HFFc6 (cell line): Measurements from ENCODE around the gene FBL. TPM values are rescaled to one million over a fixed set of nuclear protein-coding genes. Genes with fewer than 3 reads are reported as not detected.

ENCODE experiments used
- DNase-seq: peaks from one replicate; pipeline ENCODE4 v3.0.0-alpha.2; 2018
- H3K27ac Mint-ChIP-seq: 2 replicates; pipeline ENCODE4 v1.8.0; 2020; ENCODE audit warnings: mild to moderate bottlenecking, mixed read lengths
- H3K27me3 Mint-ChIP-seq: 2 replicates; pipeline ENCODE4 v1.8.0; 2021; ENCODE audit warnings: mild to moderate bottlenecking, moderate library complexity, mixed read lengths; ENCODE audit not compliant: insufficient read depth
- H3K36me3 Mint-ChIP-seq: 2 replicates; pipeline ENCODE4 v1.8.0; 2021; ENCODE audit warnings: low read depth, mixed read lengths
- H3K4me1 Mint-ChIP-seq: 2 replicates; pipeline ENCODE4 v1.8.0; 2020; ENCODE audit warnings: low read depth, mixed read lengths
- H3K4me3 Mint-ChIP-seq: 2 replicates; pipeline ENCODE4 v1.8.0; 2020; ENCODE audit warnings: mild to moderate bottlenecking, moderate library complexity, mixed read lengths
- H3K9me3 Mint-ChIP-seq: 2 replicates; pipeline ENCODE4 v1.8.0; 2020; ENCODE audit warnings: mild to moderate bottlenecking, mixed read lengths
- CTCF ChIP-seq: fragments of 200-600 bp; sonication (generic); IDR thresholded peaks from 2 replicates; pipeline ENCODE4 v1.5.0; 2021; ENCODE audit warnings: antibody characterized with exemption, mild to moderate bottlenecking
- total RNA-seq, 6 experiments: library from RNA; stranded (reverse); fragmentation: NEBNext Ultra II Directional; extraction: Animal tissue kit (Norgen Biotek cat#: 25700); gene quantifications; 2 replicates in 1 of 6; 3 replicates in 5 of 6; pipeline ENCODE4 v1.2.3, GENCODE V29; 2021

FBL gene
- total RNA-seq, 6 experiments from 2014 or later = 167 to 234 (median 217) TPM

GRCh38 chr19:39874404-39874803 lies 28.2 kb upstream of the FBL start:
- Mint-ChIP-seq H3K27me3 (peaks cover 15% of the 10 kb centered on the region), H3K4me1 (no peaks in the 10 kb centered on the region), H3K27ac (no peak overlapping the region), H3K36me3 (no peaks in the 10 kb centered on the region), H3K9me3 (no peaks in the 10 kb centered on the region), H3K4me3 (no peak overlapping the region)
- no peak for TF ChIP-seq CTCF
- DNase-seq = no peak

GRCh38 chr19:39873385-39873784 lies 27.2 kb upstream of the FBL start:
- Mint-ChIP-seq H3K4me3 (no peak overlapping the region), H3K27ac (no peak overlapping the region), H3K4me1 (no peaks in the 10 kb centered on the region), H3K27me3 (peaks cover 20% of the 10 kb centered on the region), H3K9me3 (no peaks in the 10 kb centered on the region), H3K36me3 (no peaks in the 10 kb centered on the region)
- no peak for DNase-seq
- no peak for TF ChIP-seq CTCF

- H3K36me3 Mint-ChIP-seq = no peaks in the 10 kb centered on the region
- no peak for TF ChIP-seq CTCF
- H3K27me3 Mint-ChIP-seq = peaks cover 15% of the 10 kb centered on the region
- DNase-seq = no peak
- no peak overlapping the region for H3K4me3 Mint-ChIP-seq
- no peaks in the 10 kb centered on the region for H3K9me3 Mint-ChIP-seq
- H3K27ac Mint-ChIP-seq = no peak overlapping the region
- no peaks in the 10 kb centered on the region for H3K4me1 Mint-ChIP-seq
These were observed 26.0 kb upstream of the FBL start for GRCh38 chr19:39871886-39872866.

- no peaks in the 10 kb centered on the region for H3K36me3 Mint-ChIP-seq
- H3K4me1 Mint-ChIP-seq = no peaks in the 10 kb centered on the region
- no peak overlapping the region for H3K4me3 Mint-ChIP-seq
- H3K9me3 Mint-ChIP-seq = no peaks in the 10 kb centered on the region
- no peak for TF ChIP-seq CTCF
- DNase-seq = no peak
- H3K27me3 Mint-ChIP-seq = peaks cover 14% of the 10 kb centered on the region
- H3K27ac Mint-ChIP-seq = no peak overlapping the region
These were observed 25.2 kb upstream of the FBL start for GRCh38 chr19:39871362-39871761.

GRCh38 chr19:39870171-39870971 lies 24.2 kb upstream of the FBL start:
- Mint-ChIP-seq H3K4me1 (no peaks in the 10 kb centered on the region), H3K27ac (no peak overlapping the region), H3K36me3 (no peaks in the 10 kb centered on the region), H3K27me3 (peaks cover 14% of the 10 kb centered on the region), H3K9me3 (no peaks in the 10 kb centered on the region), H3K4me3 (no peak overlapping the region)
- no peak for DNase-seq
- TF ChIP-seq CTCF = no peak
